HG03039 (cell line): ENCODE data around the gene RAD18.

Source experiments
- ATAC-seq: cut with Tn5 transposase; IDR thresholded peaks from one replicate; pipeline ENCODE4 v1.9.1; 2021; ENCODE audit warnings: mild to moderate bottlenecking, moderate library complexity; ENCODE audit not compliant: unreplicated experiment

Gene RAD18

GRCh38 chr3:8903191-8903590 is 60.1 kb downstream of the RAD18 start:
- no peak for ATAC-seq

- ATAC-seq, result no peak
Observed at GRCh38 chr3:8900869-8901268, 62.4 kb downstream of the RAD18 start.

- ATAC-seq, result no peak
Observed at GRCh38 chr3:8899876-8900460, 63.3 kb downstream of the RAD18 start.

- no peak for ATAC-seq
Observed at GRCh38 chr3:8895829-8896228, 67.4 kb downstream of the RAD18 start.

GRCh38 chr3:8893001-8893400 is 70.3 kb downstream of the RAD18 start:
- no peak for ATAC-seq

GRCh38 chr3:8891774-8892173 is 71.5 kb downstream of the RAD18 start:
- ATAC-seq, result no peak

- ATAC-seq, result no peak
Observed at GRCh38 chr3:8891303-8891702, 72.0 kb downstream of the RAD18 start.

GRCh38 chr3:8888301-8888915 is 74.9 kb downstream of the RAD18 start:
- no peak for ATAC-seq

- no peak for ATAC-seq
Observed at GRCh38 chr3:8887435-8888300, 75.6 kb downstream of the RAD18 start.

- no peak for ATAC-seq
Observed at GRCh38 chr3:8886546-8886945, 76.7 kb downstream of the RAD18 start.

- no peak for ATAC-seq
Observed at GRCh38 chr3:8885536-8886316, 77.5 kb downstream of the RAD18 start.

- no peak for ATAC-seq
Observed at GRCh38 chr3:8884630-8885290, 78.5 kb downstream of the RAD18 start.

- ATAC-seq, result no peak
Observed at GRCh38 chr3:8882642-8883041, 80.6 kb downstream of the RAD18 start.

GRCh38 chr3:8882171-8882593 is 81.1 kb downstream of the RAD18 start:
- no peak for ATAC-seq

- no peak for ATAC-seq
Observed at GRCh38 chr3:8879347-8879944, 83.8 kb downstream of the RAD18 start.

- no peak for ATAC-seq
Observed at GRCh38 chr3:8875836-8876235, 87.4 kb downstream of the RAD18 start.

GRCh38 chr3:8873740-8874139 is 89.5 kb downstream of the RAD18 start:
- ATAC-seq, result no peak

- no peak for ATAC-seq
Observed at GRCh38 chr3:8872261-8872660, 91.0 kb downstream of the RAD18 start.

- ATAC-seq, result no peak
Observed at GRCh38 chr3:8871306-8871705, 92.0 kb downstream of the RAD18 start.

GRCh38 chr3:8870134-8870533 is 93.1 kb downstream of the RAD18 start:
- ATAC-seq, result no peak
